HEK293T (cell line): Measurements from ENCODE around the gene CD300LD.

Experiments
- CTCF ChIA-PET: fragments of 350-600 bp; formaldehyde crosslinking; extraction: SDS; loops from one replicate; lab custom pipeline; 2021; ENCODE audit warnings: antibody characterized with exemption, inconsistent platforms; lab: Yijun Ruan, JAX
- POLR2A ChIA-PET: fragments of 350-600 bp; formaldehyde crosslinking; extraction: SDS; loops from one replicate; lab custom pipeline; 2020; ENCODE audit warnings: antibody characterized with exemption, inconsistent platforms; lab: Yijun Ruan, JAX
- DNase-seq: peaks from one replicate; pipeline ENCODE4 v3.0.0; 2012; ENCODE audit warnings: mixed read lengths; ENCODE audit errors: extremely low spot score
- ARNT ChIP-seq: fragments of 450-650 bp; IDR thresholded peaks from 2 replicates; pipeline ENCODE4 v1.6.1; 2017; ENCODE audit warnings: mild to moderate bottlenecking
- BHLHE40 ChIP-seq: fragments of 450-650 bp; IDR thresholded peaks from 2 replicates; pipeline ENCODE4 v1.6.1; 2016; ENCODE audit warnings: mild to moderate bottlenecking, moderate library complexity, borderline replicate concordance
- CTBP1 ChIP-seq: fragments of 450-650 bp; IDR thresholded peaks from 2 replicates; pipeline ENCODE4 v1.6.1; 2016; ENCODE audit warnings: borderline replicate concordance
- ELF4 ChIP-seq: fragments of 450-650 bp; IDR thresholded peaks from 2 replicates; pipeline ENCODE4 v1.6.1; 2017; ENCODE audit warnings: antibody characterized with exemption
- FOXA1 ChIP-seq: fragments of 450-650 bp; IDR thresholded peaks from 2 replicates; pipeline ENCODE4 v1.6.1; 2016; ENCODE audit warnings: mild to moderate bottlenecking
- FOXK2 ChIP-seq: fragments of 450-650 bp; IDR thresholded peaks from 2 replicates; pipeline ENCODE4 v1.6.1; 2016; ENCODE audit warnings: mild to moderate bottlenecking
- FOXM1 ChIP-seq: fragments of 450-650 bp; IDR thresholded peaks from 2 replicates; pipeline ENCODE4 v1.6.1; 2017; ENCODE audit warnings: mild to moderate bottlenecking, borderline replicate concordance
- HDGF ChIP-seq: fragments of 450-650 bp; IDR thresholded peaks from 2 replicates; pipeline ENCODE4 v1.6.1; 2017; ENCODE audit warnings: antibody characterized with exemption, borderline replicate concordance
- L3MBTL2 ChIP-seq: fragments of 450-650 bp; conservative IDR thresholded peaks from 2 replicates; pipeline ENCODE4 v1.6.1; 2016; ENCODE audit warnings: mild to moderate bottlenecking
- LEF1 ChIP-seq: fragments of 450-650 bp; IDR thresholded peaks from 2 replicates; pipeline ENCODE4 v1.6.1; 2017; ENCODE audit warnings: mild to moderate bottlenecking, borderline replicate concordance
- NFRKB ChIP-seq: fragments of 450-650 bp; IDR thresholded peaks from 2 replicates; pipeline ENCODE4 v1.6.1; 2016; ENCODE audit warnings: mild to moderate bottlenecking, moderate library complexity
- PKNOX1 ChIP-seq: fragments of 450-650 bp; IDR thresholded peaks from 2 replicates; pipeline ENCODE4 v1.6.1; 2016
- SP1 ChIP-seq: fragments of 450-650 bp; IDR thresholded peaks from 2 replicates; pipeline ENCODE4 v1.6.1; 2017
- SUZ12 ChIP-seq: fragments of 450-650 bp; IDR thresholded peaks from 2 replicates; pipeline ENCODE4 v1.6.1; 2016; ENCODE audit warnings: mild to moderate bottlenecking
- TARDBP ChIP-seq: fragments of 450-650 bp; IDR thresholded peaks from 2 replicates; pipeline ENCODE4 v1.6.1; 2016
- ZNF384 ChIP-seq: fragments of 450-650 bp; IDR thresholded peaks from 2 replicates; pipeline ENCODE4 v1.6.1; 2016

Gene CD300LD

DNA sequence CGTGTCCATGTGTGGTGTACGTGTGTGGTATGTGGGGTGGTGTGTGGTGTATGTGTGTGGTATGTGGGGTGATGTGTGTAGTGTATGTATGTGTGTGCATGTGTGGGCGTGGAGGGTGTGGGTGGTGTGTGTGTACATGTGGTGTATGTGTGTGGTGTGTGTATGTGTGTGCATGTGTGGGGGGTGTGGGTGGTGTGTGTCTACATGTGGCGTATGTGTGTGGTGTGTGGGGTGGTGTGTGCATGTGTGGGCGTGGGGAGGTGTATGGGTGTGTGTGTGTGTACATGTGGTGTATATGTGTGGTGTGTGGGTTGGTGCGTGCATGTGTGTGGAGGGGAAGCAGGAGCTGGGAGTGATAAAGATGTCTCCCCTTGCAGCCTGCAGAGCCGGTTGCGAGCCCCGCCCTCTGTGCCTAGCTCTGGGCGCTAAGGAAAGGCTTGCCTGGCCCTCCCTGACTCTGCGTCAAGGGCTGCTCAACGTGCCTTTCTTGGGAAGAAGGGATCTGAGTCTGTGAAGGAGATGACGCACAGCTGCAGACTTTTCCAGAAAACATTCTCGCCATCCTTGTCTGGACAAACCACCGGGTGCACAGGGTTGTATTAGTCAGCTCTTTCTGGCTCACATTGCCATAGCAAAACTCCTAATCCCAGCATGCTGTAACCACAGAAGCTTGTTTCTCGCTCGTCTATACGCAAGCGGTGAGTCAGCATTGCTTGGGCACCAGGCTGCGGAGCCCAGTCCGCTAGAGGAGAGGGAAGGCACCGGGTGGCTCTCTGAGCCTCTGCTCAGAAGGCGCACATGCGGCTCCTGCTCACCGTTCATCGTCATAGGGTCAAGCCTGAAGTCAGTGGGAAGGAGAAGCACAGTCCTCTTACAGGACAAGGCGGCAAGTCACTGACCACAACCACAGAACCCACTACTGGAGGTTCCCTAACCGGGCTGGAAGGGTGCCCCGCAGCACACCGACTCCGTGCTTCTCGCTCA, 22.8 kb downstream of the CD300LD start:
- POLR2A ChIA-PET, result no interaction called here
- DNase-seq, result no peak

DNA sequence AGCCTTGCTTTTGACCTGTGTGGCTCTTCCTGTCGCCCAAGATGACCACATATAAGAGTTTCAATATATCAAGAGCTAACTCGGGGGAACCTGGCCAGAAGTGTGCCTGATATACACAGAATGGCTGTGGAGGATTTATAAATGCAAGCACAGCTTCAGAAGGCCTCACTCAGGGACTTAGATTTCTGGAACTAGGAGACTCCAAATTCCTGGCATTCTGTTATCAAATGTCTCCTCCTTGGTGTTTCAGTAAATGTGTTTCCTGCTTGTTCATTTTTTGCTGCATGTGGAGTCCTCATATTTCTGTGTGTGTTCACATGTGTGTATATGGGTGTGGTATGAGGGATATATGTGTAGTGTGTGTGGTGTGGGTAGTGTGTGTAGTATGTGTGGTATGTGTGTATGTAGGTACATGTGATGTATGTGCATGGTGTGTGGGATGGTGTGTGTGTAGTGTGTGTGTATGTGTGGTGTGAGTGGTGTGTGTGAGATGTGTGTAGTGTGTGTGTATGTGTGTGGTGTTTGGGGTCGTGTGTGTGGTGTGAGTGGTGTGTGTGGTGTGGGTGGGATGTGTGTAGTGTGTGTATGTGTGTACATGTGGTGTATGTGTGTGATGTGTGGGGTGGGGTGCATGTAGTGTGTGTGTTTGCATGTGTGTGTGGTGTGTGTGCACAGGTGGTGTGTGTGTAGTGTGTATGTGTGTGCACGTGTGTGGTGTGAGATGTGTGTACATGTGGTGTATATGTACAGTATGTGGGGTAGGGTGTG, 23.8 kb downstream of the CD300LD start:
- DNase-seq, result no peak
- POLR2A ChIA-PET, result no interaction called here
- CTCF ChIA-PET, result no interaction called here
- no peak for TF ChIP-seq ZNF384
- TF ChIP-seq BHLHE40, result no peak
- no peak for TF ChIP-seq L3MBTL2

More for the DNA sequence above, 22.8 kb downstream of the CD300LD start:
- CTCF ChIA-PET, result no interaction called here
- TF ChIP-seq BHLHE40 (no peak), LEF1 (no peak), HDGF (no peak), FOXA1 (no peak), TARDBP (no peak), ARNT (no peak), PKNOX1 (no peak)

DNA sequence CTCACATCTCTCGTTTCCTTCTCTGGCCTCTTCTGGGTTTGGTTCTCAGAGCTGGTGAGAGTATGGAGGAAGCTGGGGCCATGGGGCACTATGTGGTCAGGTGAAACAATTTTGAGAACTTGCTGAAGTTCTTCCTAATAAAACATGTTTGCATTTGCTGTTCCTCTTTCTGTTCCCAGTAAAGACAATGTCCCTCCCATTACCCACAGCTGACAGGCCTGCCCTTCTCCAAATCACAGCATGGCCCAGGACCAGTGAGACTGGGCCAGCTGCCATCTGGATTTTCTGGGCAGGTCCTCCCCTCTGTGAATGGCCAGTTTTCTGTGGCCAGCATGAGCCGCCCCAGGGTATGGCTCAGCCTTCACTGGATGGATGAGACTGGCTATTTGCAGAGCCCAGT, 24.7 kb downstream of the CD300LD start, which contains the start of gene CD300H:
CD300H (minus strand) TSS at position 113 of the 400 bp plus-strand sequence.
- no peak for DNase-seq
- ChIA-PET CTCF (interaction anchor here (0.5 to 2.0 kb wide), 3 partner anchors 13 to 65 kb away, joined by 3 to 22 read pairs (median 3); no protein-coding TSS in a partner anchor), POLR2A (no interaction called here)

GRCh38 chr17:74566132-74566753, 25.8 kb downstream of the CD300LD start:
- DNase-seq, result peak; percentile 74
- CTCF ChIA-PET, result interaction anchor here (0.6 to 2.0 kb wide), 22 partner anchors 8 to 205 kb away, joined by 3 to 22 read pairs (median 4); partner anchors contain the start of genes CD300C and RAB37

More for the DNA sequence above, 24.7 kb downstream of the CD300LD start, which contains the start of gene CD300H:
- TF ChIP-seq CTBP1 (no peak), BHLHE40 (no peak), NFRKB (no peak), HDGF (no peak), LEF1 (no peak), SP1 (no peak), FOXA1 (no peak), ELF4 (no peak), FOXM1 (no peak), ZNF384 (no peak), FOXK2 (no peak), L3MBTL2 (no peak), ARNT (no peak), TARDBP (no peak), PKNOX1 (no peak), SUZ12 (no peak)

DNA sequence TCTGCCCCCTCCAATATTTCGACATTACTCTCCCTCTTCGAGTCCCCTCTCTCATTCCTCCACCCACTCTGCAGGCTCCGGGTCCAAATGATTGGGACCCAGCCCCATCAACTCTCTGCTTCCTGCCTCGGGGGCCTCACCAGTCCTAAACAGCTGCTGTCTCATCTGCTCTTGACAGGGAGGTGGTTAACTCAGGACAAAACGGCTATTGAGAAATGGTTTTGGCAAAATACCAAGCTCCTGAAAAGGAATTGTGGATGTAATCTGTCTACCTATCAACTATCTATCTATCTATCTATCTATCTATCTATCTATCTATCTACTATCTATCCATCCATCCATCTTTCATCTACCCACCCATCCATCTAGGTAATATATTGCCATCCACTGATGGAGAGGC, 27.0 kb downstream of the CD300LD start:
- no peak for DNase-seq
- no peak for TF ChIP-seq NFRKB
- no peak for TF ChIP-seq FOXK2
- no peak for TF ChIP-seq FOXM1
- no peak for TF ChIP-seq FOXA1
- no peak for TF ChIP-seq ELF4
- TF ChIP-seq L3MBTL2, result no peak
- TF ChIP-seq SUZ12, result no peak
- TF ChIP-seq SP1, result no peak
- no peak for TF ChIP-seq BHLHE40
- TF ChIP-seq TARDBP, result no peak
- no peak for TF ChIP-seq LEF1
- no peak for TF ChIP-seq PKNOX1
- TF ChIP-seq HDGF, result no peak
- TF ChIP-seq ARNT, result no peak

More at GRCh38 chr17:74566132-74566753, 25.8 kb downstream of the CD300LD start:
- TF ChIP-seq L3MBTL2 (no peak), BHLHE40 (no peak), SP1 (no peak), SUZ12 (no peak), FOXK2 (no peak), NFRKB (no peak), ARNT (no peak), PKNOX1 (no peak)
- POLR2A ChIA-PET, result interaction anchor here (0.6 kb wide), 1 partner anchor 210 kb away, joined by 3 read pairs; the partner anchor contains the start of gene NAT9

More for the DNA sequence above, 27.0 kb downstream of the CD300LD start:
- CTCF ChIA-PET, result interaction anchor here (0.6 to 0.7 kb wide), 2 partner anchors 442 to 1467 kb away, joined by 3 read pairs; no protein-coding TSS in a partner anchor
- POLR2A ChIA-PET, result no interaction called here
